Activated B cell treated with CpG ODN at 0.5 μM for 24 hours (primary cell): ENCODE results near the gene NTMT1. TPM values are rescaled to one million over a fixed set of nuclear protein-coding genes. Genes with fewer than 3 reads are reported as not detected.

Experiments used
- ATAC-seq: fragments of 200-7000 bp; cut with Tn5 transposase; one replicate; pipeline ENCODE4 v1.10.0; 2021; ENCODE audit warnings: low read depth, mild to moderate bottlenecking, moderate library complexity
- CTCF ChIA-PET: fragments of 350-600 bp; sonication (Branson Sonifier 250); formaldehyde crosslinking; loops from one replicate; lab custom pipeline; 2021; ENCODE audit warnings: antibody characterized with exemption; lab: Charles Lee
- POLR2A ChIA-PET: fragments of 350-600 bp; sonication (Branson Sonifier 250); formaldehyde crosslinking; loops from one replicate; lab custom pipeline; 2021; ENCODE audit warnings: antibody characterized with exemption; lab: Charles Lee
- DNase-seq: peaks from one replicate; pipeline ENCODE4 v3.0.0; 2022
- H3K27ac Mint-ChIP-seq: one replicate; pipeline ENCODE4 v1.8.0; 2020; ENCODE audit warnings: mixed read lengths
- H3K27me3 Mint-ChIP-seq: one replicate; pipeline ENCODE4 v1.8.0; 2021; ENCODE audit warnings: mixed read lengths
- H3K36me3 Mint-ChIP-seq: one replicate; pipeline ENCODE4 v1.8.0; 2021; ENCODE audit warnings: low read depth, mixed read lengths
- H3K4me1 Mint-ChIP-seq: one replicate; pipeline ENCODE4 v1.8.0; 2021; ENCODE audit warnings: mixed read lengths
- H3K4me3 Mint-ChIP-seq: one replicate; pipeline ENCODE4 v1.8.0; 2020; ENCODE audit warnings: mild to moderate bottlenecking, mixed read lengths
- H3K9me3 Mint-ChIP-seq: one replicate; pipeline ENCODE4 v1.8.0; 2020; ENCODE audit warnings: mixed read lengths
- CTCF ChIP-seq: fragments of 200-600 bp; IDR thresholded peaks from one replicate; pipeline ENCODE4 v1.8.0; 2022; ENCODE audit warnings: antibody characterized with exemption, mild to moderate bottlenecking
- intact Hi-C: fragments of 100-400 bp; cut with micrococcal nuclease; formaldehyde crosslinking; loops from one replicate; pipeline ENCODE4 v1.15.1; 2024
- total RNA-seq: library from RNA; stranded (reverse); gene quantifications from 2 replicates; pipeline ENCODE4 v1.2.3, GENCODE V29; 2022

The NTMT1 gene
- total RNA-seq: 33.1 and 40.1 TPM in 2 replicates

- CTCF ChIA-PET: interaction anchor here (0.7 to 4.3 kb wide), 4 partner anchors 333 to 495 kb away, joined by 5 to 72 read pairs (median 26); no protein-coding TSS in a partner anchor
- H3K36me3 Mint-ChIP-seq: peaks cover 26% of the 10 kb centered on the region
- no peak for TF ChIP-seq CTCF
- H3K27me3 Mint-ChIP-seq: peaks cover 7% of the 10 kb centered on the region
- H3K4me3 Mint-ChIP-seq: peak within 1 kb of the TSS; percentile 89
- DNase-seq (peak; percentile 92), ATAC-seq (peak; percentile 81)
- intact Hi-C loops: loop anchor here (1.0 kb wide), 2 partner anchors 16 to 545 kb away; partner anchors contain the start of genes ASB6 and DOLPP1
- POLR2A ChIA-PET: interaction anchor here (0.6 to 4.6 kb wide), 18 partner anchors 11 to 1350 kb away, joined by 3 to 62 read pairs (median 6); partner anchors contain the start of genes ASB6, CRAT, DOLPP1 and GOLGA2
- peaks cover 54% of the 10 kb centered on the region for H3K4me1 Mint-ChIP-seq
- peak within 1 kb of the TSS; percentile 88 for H3K27ac Mint-ChIP-seq
- no peaks in the 10 kb centered on the region for H3K9me3 Mint-ChIP-seq
Observed at GRCh38 chr9:129626079-129626624, at the start of gene NTMT1. NTMT1 (plus strand) TSS chr9:129626163; CDS start chr9:129632704, 6,541 bp downstream.

DNA sequence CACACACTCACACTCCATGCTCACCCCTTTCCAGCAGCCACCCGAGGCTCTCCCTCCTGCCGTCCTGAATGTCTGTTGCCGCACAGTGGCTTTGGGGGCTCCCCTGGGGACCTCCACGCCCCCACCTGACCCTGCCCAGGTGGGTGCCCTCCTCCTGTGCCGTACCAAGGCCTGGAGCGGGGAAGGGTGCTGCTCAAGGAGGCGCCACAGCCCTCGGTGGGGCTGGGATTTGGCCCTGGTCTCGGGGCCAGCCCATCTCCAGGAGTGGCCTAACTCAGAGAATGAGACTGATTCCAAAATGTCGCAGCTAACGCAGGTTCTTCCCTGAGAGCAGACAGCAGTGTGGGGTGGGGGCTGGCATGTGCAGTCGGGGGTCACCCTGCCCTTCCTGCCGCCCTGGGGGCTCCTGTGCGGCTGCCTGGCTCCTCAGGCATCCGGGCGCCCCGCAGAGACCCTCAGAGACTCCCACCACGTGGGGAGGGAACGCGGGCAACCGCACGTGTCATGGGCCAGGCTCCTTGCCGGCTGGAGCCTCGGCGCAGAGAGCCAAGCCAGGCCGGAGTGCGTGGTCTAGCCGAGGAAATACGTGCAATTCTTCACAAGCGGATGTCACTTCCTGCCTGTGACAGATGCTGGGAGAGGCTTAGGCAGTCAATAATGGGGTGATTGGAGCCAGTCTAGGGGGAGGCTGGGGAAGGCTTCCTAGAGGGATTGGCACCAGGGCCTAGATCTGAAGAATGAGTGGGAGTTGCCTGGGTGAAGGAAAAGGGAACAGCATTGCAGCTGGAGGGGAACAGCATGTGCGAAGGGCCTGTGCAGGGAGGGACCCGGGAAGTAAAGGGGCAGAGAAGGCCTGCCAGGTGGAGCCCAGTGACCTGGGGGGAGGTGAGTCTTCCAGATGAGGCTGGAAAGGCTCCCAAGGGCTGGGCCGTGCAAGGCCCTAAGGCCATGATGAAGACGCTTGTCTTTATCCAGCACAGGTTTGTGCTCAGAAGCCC, 49.1 kb upstream of the NTMT1 start:
- Mint-ChIP-seq H3K36me3 (no peaks in the 10 kb centered on the region), H3K9me3 (peaks cover 3% of the 10 kb centered on the region), H3K4me1 (peaks cover 16% of the 10 kb centered on the region), H3K4me3 (no peak overlapping the region), H3K27ac (no peak overlapping the region), H3K27me3 (peaks cover 3% of the 10 kb centered on the region)
- DNase-seq: no peak
- CTCF ChIA-PET: no interaction called here
- no peak for TF ChIP-seq CTCF
- intact Hi-C loops: no loop called here
- POLR2A ChIA-PET: no interaction called here
- ATAC-seq: no peak

DNA sequence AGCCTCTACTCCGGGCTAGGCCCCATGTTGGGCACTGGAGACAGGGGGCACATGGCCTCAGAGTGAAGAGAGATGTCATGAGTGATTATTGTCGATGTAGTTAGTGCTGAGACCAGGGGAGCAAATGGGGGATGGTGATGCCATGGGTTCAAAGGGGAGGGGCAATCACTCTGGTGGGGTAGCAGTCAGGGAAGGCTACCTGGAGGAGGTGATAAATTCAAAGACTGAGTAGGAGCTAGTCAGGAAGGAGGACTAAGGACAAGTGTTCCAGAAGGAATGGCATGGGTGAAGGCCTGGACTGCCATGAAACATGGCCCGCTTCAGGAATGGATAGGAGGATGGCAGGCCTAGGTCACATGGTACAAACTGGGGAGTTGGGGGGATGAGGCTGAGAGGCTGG, 46.7 kb upstream of the NTMT1 start:
- Mint-ChIP-seq H3K4me1 (peaks cover 19% of the 10 kb centered on the region), H3K9me3 (no peaks in the 10 kb centered on the region), H3K4me3 (no peak overlapping the region), H3K27ac (no peak overlapping the region), H3K27me3 (peaks cover 3% of the 10 kb centered on the region), H3K36me3 (no peaks in the 10 kb centered on the region)
- POLR2A ChIA-PET: no interaction called here
- TF ChIP-seq CTCF: no peak
- intact Hi-C loops: no loop called here
- ATAC-seq: no peak
- CTCF ChIA-PET: no interaction called here
- no peak for DNase-seq

DNA sequence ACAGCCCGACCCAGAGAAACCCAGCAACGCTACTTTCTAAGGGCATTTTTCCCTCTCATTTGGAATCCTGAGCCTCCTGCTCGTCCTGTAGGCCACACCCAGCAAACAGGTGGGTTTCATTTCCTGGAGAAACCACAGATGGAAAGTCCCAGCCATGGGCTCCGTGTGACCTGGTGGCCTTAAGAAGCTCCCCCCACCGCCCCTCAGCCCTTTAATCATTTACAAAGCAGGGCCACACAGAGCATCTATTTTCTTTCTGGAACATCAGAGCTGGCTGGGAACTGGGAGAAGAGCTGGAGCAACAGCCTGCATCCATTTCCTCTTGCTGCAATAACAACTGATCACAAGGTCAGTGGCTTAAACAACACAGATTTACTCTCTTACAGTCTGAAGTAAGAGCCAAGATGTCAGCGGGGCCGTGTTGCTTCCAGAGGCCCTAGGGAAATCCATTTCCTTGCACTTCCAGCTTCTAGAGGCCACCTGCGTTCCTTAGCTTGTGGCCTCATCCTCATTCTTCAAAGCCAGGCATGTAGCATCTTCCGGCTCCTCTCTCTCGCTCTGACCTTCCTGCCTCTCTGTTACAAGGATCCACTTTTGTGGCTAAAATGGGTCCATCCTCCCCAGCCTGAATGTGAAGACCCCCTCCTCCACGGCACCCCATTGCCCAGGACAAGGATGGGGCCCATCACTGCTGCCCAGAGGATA, 45.6 kb upstream of the NTMT1 start:
- intact Hi-C loops: no loop called here
- no peaks in the 10 kb centered on the region for H3K9me3 Mint-ChIP-seq
- ChIA-PET CTCF (no interaction called here), POLR2A (no interaction called here)
- H3K4me3 Mint-ChIP-seq: no peak overlapping the region
- no peaks in the 10 kb centered on the region for H3K36me3 Mint-ChIP-seq
- ATAC-seq (peak; percentile 41), DNase-seq (no peak)
- no peak for TF ChIP-seq CTCF
- peaks cover 23% of the 10 kb centered on the region for H3K4me1 Mint-ChIP-seq
- no peak overlapping the region for H3K27ac Mint-ChIP-seq
- peaks cover 3% of the 10 kb centered on the region for H3K27me3 Mint-ChIP-seq
